ENCODE results near the gene TIMD4.

- no peak for TF ChIP-seq REST (IDR thresholded peaks at IDR 0.05; ENCODE audit: borderline replicate concordance)
- no peak for TF ChIP-seq CTCF (IDR thresholded peaks at IDR 0.05; ENCODE audit: poor library complexity, severe bottlenecking)
Measured at GRCh38 chr5:156929366-156929948, 33.6 kb downstream of the TIMD4 start.

All from neural cell (in vitro differentiated cells).